ENCODE results near the gene F13B. TPM values are rescaled to one million over a fixed set of nuclear protein-coding genes. Genes with fewer than 3 reads are reported as not detected.
"Not testable (repeated sequence)": the region's sequence is repeated elsewhere in the genome, so short reads cannot be mapped to it uniquely, and the experiment has no call there.

F13B gene
- polyA plus RNA-seq, result 28.9 TPM
- long read RNA-seq, donor 1, result 0 reads
- long read RNA-seq, donor 2, transcript F13B-201 (12 exons, 2,217 nt), result major isoform, 7 of 8 reads
- long read RNA-seq, donor 2, partial matches to known transcripts, result 0 of 8 reads
- long read RNA-seq, donor 2, other reads (novel, unspliced or antisense), result 0 of 8 reads
- long read RNA-seq, donor 3, result 0 reads
- long read RNA-seq, donor 4, result 0 reads
- long read RNA-seq, donor 5, result 0 reads
- long read RNA-seq, donor 6, result 0 reads
- long read RNA-seq, donor 7, partial matches to known transcripts, result 0 of 1 reads
- long read RNA-seq, donor 7, other reads (novel, unspliced or antisense), result 0 of 1 reads
- long read RNA-seq, donor 8, result 0 reads
- long read RNA-seq, donor 9, partial matches to known transcripts, result 0 of 2 reads
- long read RNA-seq, donor 9, other reads (novel, unspliced or antisense), result 0 of 2 reads
- long read RNA-seq, donor 10, transcript F13B-201 (12 exons, 2,217 nt), result major isoform, 5 of 5 reads
- long read RNA-seq, donor 10, partial matches to known transcripts, result 0 of 5 reads
- long read RNA-seq, donor 10, other reads (novel, unspliced or antisense), result 0 of 5 reads
- long read RNA-seq, donor 11, partial matches to known transcripts, result 0 of 2 reads
- long read RNA-seq, donor 11, other reads (novel, unspliced or antisense), result 0 of 2 reads

GRCh38 chr1:197066719-197067456 lies at the start of gene F13B:
Gene F13B, minus strand, starts transcription at chr1:197067260. Its CDS starts 37 bp downstream, at chr1:197067223.
- 78% methylated on average over 3 of the region's 3 CpGs for WGBS (ENCODE audit: insufficient coverage, low lambda C conversion rate)
- H3K36me3 ChIP-seq (ENCODE audit: control insufficient read depth, insufficient read depth, low read length), result no peaks in the 10 kb centered on the region

GRCh38 chr1:197116156-197116555 lies 49.1 kb upstream of the F13B start:
- no peaks in the 10 kb centered on the region for H3K9me3 ChIP-seq (ENCODE audit: control insufficient read depth, low read depth, low read length)
- no peak for DNase-seq
- no peaks in the 10 kb centered on the region for H3K27me3 ChIP-seq (ENCODE audit: control insufficient read depth, insufficient read depth, low read length)
- H3K27ac ChIP-seq (ENCODE audit: low read length), result no peak overlapping the region
- H3K36me3 ChIP-seq (ENCODE audit: control insufficient read depth, insufficient read depth, low read length), result peaks cover 7% of the 10 kb centered on the region
- WGBS (ENCODE audit: insufficient coverage, low lambda C conversion rate), result no CpG with 5 or more reads among the region's 2 CpGs
- H3K4me1 ChIP-seq (ENCODE audit: control insufficient read depth, insufficient read depth, low read length), result no peaks in the 10 kb centered on the region
- H3K4me3 ChIP-seq (ENCODE audit: low read length), result no peak overlapping the region

More at GRCh38 chr1:197066719-197067456, at the start of gene F13B:
- DNase-seq, result peak in 1 of 2 donors; percentile 4
- Histone ChIP-seq H3K4me3 (ENCODE audit: low read length) (peak within 1 kb of the TSS; percentile 16), H3K27me3 (ENCODE audit: control insufficient read depth, insufficient read depth, low read length) (no peaks in the 10 kb centered on the region), H3K27ac (ENCODE audit: low read length) (peak within 1 kb of the TSS; percentile 18), H3K9me3 (ENCODE audit: control insufficient read depth, low read depth, low read length) (no peaks in the 10 kb centered on the region), H3K4me1 (ENCODE audit: control insufficient read depth, insufficient read depth, low read length) (peaks cover 5% of the 10 kb centered on the region)

- Histone ChIP-seq H3K4me1 (ENCODE audit: control insufficient read depth, insufficient read depth, low read length) (no peaks in the 10 kb centered on the region), H3K27me3 (ENCODE audit: control insufficient read depth, insufficient read depth, low read length) (no peaks in the 10 kb centered on the region)
- no peak for DNase-seq
These were observed 39.8 kb upstream of the F13B start for GRCh38 chr1:197106869-197107268.

GRCh38 chr1:197103300-197103699 lies 36.2 kb upstream of the F13B start:
- 100% methylated on average over 1 of the region's 5 CpGs for WGBS (ENCODE audit: insufficient coverage, low lambda C conversion rate)
- DNase-seq, result no peak
- no peaks in the 10 kb centered on the region for H3K27me3 ChIP-seq (ENCODE audit: control insufficient read depth, insufficient read depth, low read length)
- no peak overlapping the region for H3K4me3 ChIP-seq (ENCODE audit: low read length)
- no peak overlapping the region for H3K27ac ChIP-seq (ENCODE audit: low read length)
- peaks cover 6% of the 10 kb centered on the region for H3K36me3 ChIP-seq (ENCODE audit: control insufficient read depth, insufficient read depth, low read length)
- H3K4me1 ChIP-seq (ENCODE audit: control insufficient read depth, insufficient read depth, low read length), result no peaks in the 10 kb centered on the region
- no peaks in the 10 kb centered on the region for H3K9me3 ChIP-seq (ENCODE audit: control insufficient read depth, low read depth, low read length)

More at GRCh38 chr1:197106869-197107268, 39.8 kb upstream of the F13B start:
- H3K9me3 ChIP-seq (ENCODE audit: control insufficient read depth, low read depth, low read length), result no peaks in the 10 kb centered on the region
- H3K27ac ChIP-seq (ENCODE audit: low read length), result no peak overlapping the region
- no CpG with 5 or more reads among the region's 1 CpG for WGBS (ENCODE audit: insufficient coverage, low lambda C conversion rate)
- no peak overlapping the region for H3K4me3 ChIP-seq (ENCODE audit: low read length)
- H3K36me3 ChIP-seq (ENCODE audit: control insufficient read depth, insufficient read depth, low read length), result peaks cover 6% of the 10 kb centered on the region

GRCh38 chr1:197101978-197102377 lies 34.9 kb upstream of the F13B start:
- H3K27ac ChIP-seq (ENCODE audit: low read length), result no peak overlapping the region
- no peaks in the 10 kb centered on the region for H3K9me3 ChIP-seq (ENCODE audit: control insufficient read depth, low read depth, low read length)
- no peak for DNase-seq
- peaks cover 5% of the 10 kb centered on the region for H3K36me3 ChIP-seq (ENCODE audit: control insufficient read depth, insufficient read depth, low read length)
- WGBS (ENCODE audit: insufficient coverage, low lambda C conversion rate), result 100% methylated on average over 1 of the region's 3 CpGs
- H3K4me1 ChIP-seq (ENCODE audit: control insufficient read depth, insufficient read depth, low read length), result no peaks in the 10 kb centered on the region
- H3K4me3 ChIP-seq (ENCODE audit: low read length), result no peak overlapping the region
- H3K27me3 ChIP-seq (ENCODE audit: control insufficient read depth, insufficient read depth, low read length), result no peaks in the 10 kb centered on the region

- Histone ChIP-seq H3K27me3 (ENCODE audit: control insufficient read depth, insufficient read depth, low read length) (no peaks in the 10 kb centered on the region), H3K36me3 (ENCODE audit: control insufficient read depth, insufficient read depth, low read length) (peaks cover 3% of the 10 kb centered on the region), H3K4me1 (ENCODE audit: control insufficient read depth, insufficient read depth, low read length) (peaks cover 3% of the 10 kb centered on the region), H3K4me3 (ENCODE audit: low read length) (no peak overlapping the region), H3K27ac (ENCODE audit: low read length) (no peak overlapping the region), H3K9me3 (ENCODE audit: control insufficient read depth, low read depth, low read length) (no peaks in the 10 kb centered on the region)
- 100% methylated on average over 2 of the region's 3 CpGs for WGBS (ENCODE audit: insufficient coverage, low lambda C conversion rate)
- DNase-seq, result no peak
These were observed 33.6 kb upstream of the F13B start for GRCh38 chr1:197100677-197101076.

- no peak for DNase-seq
- H3K9me3 ChIP-seq (ENCODE audit: control insufficient read depth, low read depth, low read length), result no peaks in the 10 kb centered on the region
- no peak overlapping the region for H3K4me3 ChIP-seq (ENCODE audit: low read length)
These were observed 32.4 kb upstream of the F13B start for GRCh38 chr1:197099444-197099843.

GRCh38 chr1:197096971-197097370 lies 29.9 kb upstream of the F13B start:
- H3K9me3 ChIP-seq (ENCODE audit: control insufficient read depth, low read depth, low read length); H3K4me3 ChIP-seq (ENCODE audit: low read length); H3K36me3 ChIP-seq (ENCODE audit: control insufficient read depth, insufficient read depth, low read length); H3K4me1 ChIP-seq (ENCODE audit: control insufficient read depth, insufficient read depth, low read length); H3K27me3 ChIP-seq (ENCODE audit: control insufficient read depth, insufficient read depth, low read length): not testable (repeated sequence)
- WGBS (ENCODE audit: insufficient coverage, low lambda C conversion rate), result 76% methylated on average over 2 of the region's 2 CpGs
- peak overlapping the region; percentile 70 for H3K27ac ChIP-seq (ENCODE audit: low read length)
- DNase-seq, result peak in 1 of 2 donors; percentile 4

More at GRCh38 chr1:197099444-197099843, 32.4 kb upstream of the F13B start:
- H3K27me3 ChIP-seq (ENCODE audit: control insufficient read depth, insufficient read depth, low read length), result no peaks in the 10 kb centered on the region
- peaks cover 6% of the 10 kb centered on the region for H3K4me1 ChIP-seq (ENCODE audit: control insufficient read depth, insufficient read depth, low read length)
- no peak overlapping the region for H3K27ac ChIP-seq (ENCODE audit: low read length)
- peaks cover 2% of the 10 kb centered on the region for H3K36me3 ChIP-seq (ENCODE audit: control insufficient read depth, insufficient read depth, low read length)

GRCh38 chr1:197096137-197096536 lies 29.1 kb upstream of the F13B start:
- peak; percentile 68 to 89 for DNase-seq
- no peak overlapping the region for H3K4me3 ChIP-seq (ENCODE audit: low read length)
- no peaks in the 10 kb centered on the region for H3K27me3 ChIP-seq (ENCODE audit: control insufficient read depth, insufficient read depth, low read length)
- peaks cover 8% of the 10 kb centered on the region for H3K4me1 ChIP-seq (ENCODE audit: control insufficient read depth, insufficient read depth, low read length)
- H3K27ac ChIP-seq (ENCODE audit: low read length), result peak overlapping the region; percentile 70
- no peaks in the 10 kb centered on the region for H3K36me3 ChIP-seq (ENCODE audit: control insufficient read depth, insufficient read depth, low read length)
- no CpG with 5 or more reads among the region's 1 CpG for WGBS (ENCODE audit: insufficient coverage, low lambda C conversion rate)
- no peaks in the 10 kb centered on the region for H3K9me3 ChIP-seq (ENCODE audit: control insufficient read depth, low read depth, low read length)

- H3K4me3 ChIP-seq (ENCODE audit: low read length), result no peak overlapping the region
- peaks cover 8% of the 10 kb centered on the region for H3K4me1 ChIP-seq (ENCODE audit: control insufficient read depth, insufficient read depth, low read length)
- H3K9me3 ChIP-seq (ENCODE audit: control insufficient read depth, low read depth, low read length), result no peaks in the 10 kb centered on the region
- WGBS (ENCODE audit: insufficient coverage, low lambda C conversion rate), result 78% methylated on average over 2 of the region's 4 CpGs
- no peaks in the 10 kb centered on the region for H3K27me3 ChIP-seq (ENCODE audit: control insufficient read depth, insufficient read depth, low read length)
- H3K36me3 ChIP-seq (ENCODE audit: control insufficient read depth, insufficient read depth, low read length), result no peaks in the 10 kb centered on the region
- peak overlapping the region; percentile 52 for H3K27ac ChIP-seq (ENCODE audit: low read length)
- peak; percentile 55 to 82 for DNase-seq
These were observed 26.3 kb upstream of the F13B start for GRCh38 chr1:197093226-197093885.

All from large intestine (tissue), 12 donors.